Hypothalamus (tissue), 51 donors: Measurements from ENCODE around the gene ARNT2.
A peak's percentile ranks its signal among the peaks of the same experiment; 100 is the strongest.

Experiments
- DNase-seq, 51 donors: peaks; one replicate each; lab custom pipeline; 2025; lab: John Stamatoyannopoulos, UW

The ARNT2 gene

GRCh38 chr15:80440024-80440423 is 35.8 kb downstream of the ARNT2 start:
- no peak for DNase-seq

DNA sequence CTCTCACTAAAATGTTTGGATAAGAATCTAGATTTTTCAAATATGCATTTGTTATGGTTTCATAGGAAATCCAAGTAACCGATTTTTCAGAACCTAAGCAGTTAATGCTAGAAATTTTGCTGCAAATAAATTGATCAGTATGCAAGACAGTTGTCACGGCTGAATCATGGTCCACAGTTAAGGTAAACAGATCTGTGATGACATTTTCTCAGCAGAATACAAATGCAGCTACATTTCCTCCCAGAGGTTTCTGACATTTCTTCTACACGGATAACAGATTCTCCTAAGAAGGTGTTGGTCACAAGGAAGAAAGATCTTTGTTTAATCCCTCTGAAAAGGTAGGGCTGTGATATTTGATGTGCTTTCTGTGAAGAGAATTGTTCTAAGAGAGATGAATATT is 36.9 kb downstream of the ARNT2 start:
- peak in 1 of 51 donors; percentile 66 for DNase-seq

DNA sequence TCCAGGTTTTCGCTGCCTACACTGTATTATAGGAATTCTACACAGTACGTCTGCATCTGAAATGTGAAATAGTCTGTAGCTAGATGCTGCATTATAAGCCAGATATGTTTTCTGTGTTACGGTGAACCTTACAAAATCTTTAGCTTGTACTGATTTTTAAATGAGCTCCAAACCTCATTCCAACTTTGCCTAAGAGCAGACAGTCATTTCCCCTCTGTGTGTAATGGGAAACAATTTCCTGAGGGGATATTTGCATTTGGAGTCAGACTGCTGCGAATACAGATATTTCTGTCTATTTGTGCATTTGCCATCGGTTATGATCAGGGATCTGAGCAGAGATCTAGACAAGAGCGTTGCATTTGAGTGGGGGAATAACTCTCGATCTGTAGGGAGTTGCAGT is 37.5 kb downstream of the ARNT2 start:
- DNase-seq: peak in 1 of 51 donors; percentile 47

DNA sequence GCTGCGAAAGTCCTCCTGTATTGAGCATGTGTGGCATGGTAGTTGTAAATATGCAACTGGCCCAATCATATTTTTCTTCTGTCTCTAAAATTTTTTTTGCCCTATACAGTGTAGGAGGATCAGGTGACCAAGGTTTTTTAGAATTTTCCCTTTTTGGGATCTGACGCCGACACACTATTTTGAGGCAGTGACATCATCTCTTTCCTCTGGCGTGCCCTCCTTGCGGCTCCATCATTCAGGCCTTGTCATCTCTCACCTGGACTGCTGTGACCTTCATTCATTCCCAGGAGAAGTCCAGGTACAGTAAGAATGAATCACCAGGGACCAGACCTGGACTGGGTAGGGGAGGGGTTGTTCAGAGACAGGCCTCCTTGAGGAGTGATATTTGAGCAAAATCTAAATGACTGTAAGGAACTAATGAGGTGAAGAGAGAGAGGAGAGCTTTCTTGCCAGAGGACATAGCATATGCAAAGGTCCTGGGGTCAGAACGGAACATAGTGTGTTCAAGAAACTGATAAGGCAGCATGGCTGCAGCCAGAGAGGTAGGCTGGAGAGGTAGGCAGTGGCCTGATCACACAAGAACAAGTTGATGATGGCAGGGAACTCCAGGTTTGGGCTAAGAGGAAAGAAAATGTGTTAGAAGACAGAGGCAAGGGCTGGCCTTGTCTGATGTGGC is 38.7 kb downstream of the ARNT2 start:
- no peak for DNase-seq

- DNase-seq: no peak
Measured at GRCh38 chr15:80444680-80445251, 40.6 kb downstream of the ARNT2 start.

DNA sequence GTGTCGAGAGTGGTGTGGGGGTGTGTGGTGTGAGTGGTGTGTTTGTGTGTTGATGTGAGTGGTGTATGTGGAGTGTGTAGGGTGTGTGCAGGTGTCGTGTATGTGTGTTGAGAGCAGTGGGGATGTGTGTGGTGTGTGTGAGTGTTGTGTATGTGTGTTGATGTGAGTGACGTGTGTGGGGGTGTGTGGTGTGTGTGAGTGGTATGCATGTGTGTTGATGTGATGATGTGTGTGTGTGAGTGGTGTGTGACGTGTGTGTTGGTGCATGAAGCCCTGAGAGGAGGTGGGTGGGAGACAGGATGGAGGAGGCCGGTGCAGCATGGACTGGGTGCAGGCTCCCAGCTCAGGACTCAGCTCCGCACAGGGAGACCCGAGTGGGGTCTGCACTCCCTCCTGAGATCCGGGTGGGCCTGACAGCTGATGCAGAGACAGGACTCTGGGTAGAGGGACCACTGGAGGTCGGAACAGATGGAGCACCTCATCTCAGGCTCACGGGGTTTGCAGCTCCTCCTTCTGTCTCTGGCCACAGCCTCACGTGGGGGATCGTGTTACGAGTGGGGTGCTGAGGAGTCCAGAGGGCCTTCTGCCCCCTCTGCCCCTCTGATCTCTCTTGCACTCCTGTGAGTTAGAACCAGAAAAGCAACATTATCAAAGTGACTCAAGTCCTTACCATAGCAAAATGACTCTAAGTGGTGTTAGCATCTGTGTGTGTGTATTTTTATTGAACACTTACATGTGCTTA is 41.3 kb downstream of the ARNT2 start:
- no peak for DNase-seq

- no peak for DNase-seq
Measured at GRCh38 chr15:80447077-80447476, 42.9 kb downstream of the ARNT2 start.

- no peak for DNase-seq
Measured at GRCh38 chr15:80449825-80450224, 45.6 kb downstream of the ARNT2 start.

GRCh38 chr15:80450811-80451321 is 46.7 kb downstream of the ARNT2 start:
- no peak for DNase-seq

GRCh38 chr15:80452166-80452565 is 48.0 kb downstream of the ARNT2 start:
- no peak for DNase-seq

GRCh38 chr15:80455051-80455648 is 51.0 kb downstream of the ARNT2 start:
- DNase-seq: peak in 1 of 51 donors; percentile 41

DNA sequence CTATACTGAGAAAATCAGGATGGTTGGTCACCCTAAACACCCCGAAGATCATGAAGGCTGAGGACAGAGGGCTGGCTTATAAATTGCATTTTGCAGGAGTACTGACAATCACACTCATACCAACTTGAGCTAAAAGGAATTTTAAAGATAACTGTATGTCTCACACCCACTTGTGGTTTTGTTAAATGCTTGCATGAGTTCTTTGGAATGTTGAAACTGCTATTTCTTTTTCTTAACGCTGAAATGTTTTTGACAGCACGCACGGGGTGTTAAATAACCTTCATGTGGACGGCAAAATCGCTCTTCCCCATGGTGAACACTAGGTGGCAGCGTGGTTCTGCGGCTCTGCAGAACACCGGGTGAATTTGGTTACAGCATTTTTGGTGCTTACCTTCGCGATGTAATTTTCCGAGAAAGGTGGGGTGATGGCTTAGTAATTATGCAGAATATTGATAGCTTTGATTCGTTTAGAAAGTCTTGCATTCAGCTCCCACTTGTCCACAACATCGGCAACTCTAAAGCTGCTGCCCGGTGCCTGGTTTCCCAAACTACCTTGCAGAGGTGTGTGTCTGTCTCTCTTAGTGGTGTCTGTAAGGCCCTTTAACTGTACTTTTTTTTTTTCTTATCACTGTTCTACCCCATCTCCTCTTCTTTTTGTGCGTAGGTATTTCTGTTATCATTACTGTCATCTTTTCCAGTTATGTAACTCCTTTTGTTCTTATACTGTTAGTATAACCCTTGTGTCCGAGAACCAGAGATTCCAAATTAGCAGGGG is 51.7 kb downstream of the ARNT2 start:
- DNase-seq: peak in 29 of 51 donors; percentile 3 to 80 (median 28)

DNA sequence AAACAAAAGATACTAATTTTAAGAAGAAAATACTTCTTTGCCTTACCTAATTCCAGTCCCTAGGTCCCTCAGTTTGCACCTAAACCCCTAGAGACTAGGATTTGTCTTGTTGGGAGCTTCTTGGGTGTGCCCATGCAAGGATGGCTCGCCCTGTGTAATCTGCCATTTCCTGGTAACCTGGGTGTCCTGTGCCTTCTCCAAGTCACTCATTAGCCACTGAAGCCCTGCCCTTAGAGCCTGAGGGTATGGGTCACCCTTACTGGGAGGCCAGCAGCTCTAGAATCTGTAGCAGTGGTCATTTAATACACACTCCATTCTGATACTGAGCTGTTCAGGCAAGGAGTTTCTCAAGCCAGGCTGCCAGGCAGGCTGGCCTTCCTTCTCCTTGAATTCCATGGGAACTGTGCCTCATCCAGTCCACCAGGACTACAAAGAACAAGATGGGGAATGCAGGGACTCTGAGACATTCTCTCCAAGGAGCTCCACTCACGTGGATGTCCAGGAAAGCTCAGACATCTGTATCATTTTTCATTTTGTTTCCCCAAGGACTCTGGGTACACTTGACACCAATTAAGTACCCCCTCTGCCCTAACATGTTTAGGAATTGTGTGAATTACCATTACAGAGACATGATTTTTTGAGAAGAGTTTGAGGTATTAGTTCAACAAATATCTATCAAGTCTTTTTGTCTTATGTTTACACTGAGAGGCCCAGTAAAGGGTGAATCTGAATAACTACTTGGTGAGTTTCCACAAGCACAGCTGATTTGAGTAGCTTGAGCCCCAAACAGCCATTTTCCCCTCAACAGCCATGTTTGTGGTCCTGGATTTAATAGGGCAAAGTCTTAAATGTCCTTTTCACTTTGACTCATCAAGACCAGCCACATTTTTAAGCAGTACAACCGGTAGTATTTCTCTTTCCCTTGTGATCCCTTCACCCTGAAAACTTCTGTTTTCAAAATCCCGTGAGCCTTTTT is 52.6 kb downstream of the ARNT2 start:
- no peak for DNase-seq

DNA sequence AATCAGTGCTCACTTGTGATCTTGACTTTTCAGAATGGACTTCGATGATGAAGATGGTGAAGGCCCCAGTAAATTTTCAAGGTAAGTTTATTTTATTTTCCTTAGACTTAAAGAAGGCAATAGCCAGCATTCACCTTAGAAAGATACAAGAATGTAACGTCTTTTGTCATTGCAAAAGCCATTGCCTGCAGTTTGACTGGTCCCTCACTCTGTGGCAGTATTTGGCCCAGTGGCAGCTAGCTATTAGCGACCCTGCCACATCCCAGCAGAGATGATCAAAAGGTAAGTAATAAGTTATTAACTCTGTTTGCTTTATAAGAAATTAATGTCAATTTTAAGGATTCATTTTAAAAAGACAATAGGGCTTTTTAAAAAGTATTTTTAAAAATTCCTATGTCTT is 53.7 kb downstream of the ARNT2 start:
- no peak for DNase-seq

GRCh38 chr15:80458580-80458979 is 54.4 kb downstream of the ARNT2 start:
- DNase-seq: no peak

GRCh38 chr15:80459380-80459779 is 55.2 kb downstream of the ARNT2 start:
- DNase-seq: peak in 1 of 51 donors; percentile 17

- DNase-seq: peak in 5 of 51 donors; percentile 14 to 28 (median 22)
Measured at GRCh38 chr15:80459818-80460217, 55.6 kb downstream of the ARNT2 start.

DNA sequence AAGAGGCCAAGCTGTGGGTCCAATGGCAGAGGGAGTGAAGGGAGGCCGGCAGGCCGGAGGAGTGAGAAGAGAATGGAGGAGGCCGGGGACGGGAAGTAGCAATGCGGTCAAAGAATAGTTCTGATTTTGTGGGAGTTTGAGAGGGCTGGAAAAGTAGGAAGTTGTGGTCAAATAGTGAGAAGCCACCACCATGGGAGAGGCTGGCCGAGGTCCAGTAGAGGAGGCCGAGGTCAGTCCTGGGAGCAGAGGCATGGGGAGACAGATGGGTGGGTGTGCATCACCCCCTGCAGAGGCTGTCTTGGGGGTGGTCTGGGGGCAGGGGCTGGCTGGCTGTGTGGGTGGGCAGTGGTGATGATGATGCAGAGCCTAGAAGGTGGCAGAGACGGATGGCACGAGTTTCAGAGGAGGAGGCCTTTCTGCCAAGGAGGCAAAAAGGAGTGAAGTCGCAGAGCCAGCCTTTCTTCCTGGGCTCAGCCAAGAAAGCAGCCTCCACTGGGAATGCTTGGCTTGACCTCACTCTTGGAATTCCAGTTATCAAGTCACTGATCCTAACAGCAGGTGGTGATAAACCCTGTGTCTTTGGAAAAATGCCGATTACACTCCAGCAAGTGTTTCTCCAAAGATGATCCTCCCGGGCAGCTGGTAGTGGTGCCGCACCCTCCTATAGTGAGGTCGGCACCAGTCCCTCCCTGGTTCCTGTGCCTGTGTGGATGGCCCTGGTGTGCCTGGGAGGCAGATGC is 57.3 kb downstream of the ARNT2 start:
- no peak for DNase-seq

GRCh38 chr15:80462111-80462510 is 57.9 kb downstream of the ARNT2 start:
- no peak for DNase-seq
